GM12878 (cell line): ENCODE data around the gene MND1. TPM values are rescaled to one million over a fixed set of nuclear protein-coding genes. Genes with fewer than 3 reads are reported as not detected.
"Not testable (repeated sequence)": the region's sequence is repeated elsewhere in the genome, so short reads cannot be mapped to it uniquely, and the experiment has no call there.

Experiments used
- ATAC-seq: fragments of 200-7000 bp; cut with Tn5 transposase; 3 replicates; pipeline ENCODE4 v1.9.1; 2020; ENCODE audit warnings: mild to moderate bottlenecking, moderate library complexity
- BruUV-seq: library from RNA; stranded (reverse); fragments of 400-500 nt; replicated peaks from 2 replicates; lab custom pipeline; 2021; lab: Mats Ljungman, UMichigan
- CTCF ChIA-PET: fragments of 300-600 bp; sonication (Branson Sonifier 250); formaldehyde crosslinking; extraction: SDS; loops from one replicate; lab custom pipeline; 2021; ENCODE audit warnings: inconsistent platforms; lab: Yijun Ruan, JAX
- POLR2A ChIA-PET: fragments of 350-600 bp; formaldehyde crosslinking; extraction: SDS; loops from one replicate; lab custom pipeline; 2021; ENCODE audit warnings: inconsistent platforms; lab: Charles Lee
- RAD21 ChIA-PET: fragments of 300-600 bp; sonication (Branson Sonifier 250); formaldehyde crosslinking; loops from one replicate; lab custom pipeline; 2023; ENCODE audit warnings: antibody characterized with exemption; ENCODE audit not compliant: unreplicated experiment; lab: Charles Lee
- SMC1A ChIA-PET: fragments of 300-600 bp; sonication (Branson Sonifier 250); formaldehyde crosslinking; loops from one replicate; lab custom pipeline; 2023; ENCODE audit not compliant: unreplicated experiment, uncharacterized antibody; lab: Charles Lee
- DNase-seq: peaks from one replicate; pipeline ENCODE4 v3.0.0-alpha.2; 2011; ENCODE audit warnings: low read depth, low spot score
- FAIRE-seq: peaks from 3 replicates; lab custom pipeline; 2011; peaks lifted over from hg19 to GRCh38; lab: Jason Lieb, UNC
- H2AFZ ChIP-seq: 2 replicates; pipeline ENCODE4 v1.6.0; 2011; ENCODE audit warnings: low read depth, low read length, control low read depth; ENCODE audit not compliant: control insufficient read depth
- H3K27ac ChIP-seq: 2 replicates; pipeline ENCODE4 v1.5.1; 2011; ENCODE audit warnings: control low read depth; ENCODE audit not compliant: control insufficient read depth, insufficient read depth
- H3K27me3 ChIP-seq, 2 experiments: replicated peaks in 1 of 2; 2 replicates each; pipeline versions ENCODE4 v1.6.0 to v1.6.1; 2011; ENCODE audit warnings: low read length in 1 of 2; ENCODE audit not compliant: control insufficient read depth in 2 of 2, insufficient read depth in 2 of 2
- H3K36me3 ChIP-seq, 2 experiments: 2 replicates each; pipeline ENCODE4 v1.5.1; 2011; ENCODE audit warnings: low read length in 1 of 2; ENCODE audit not compliant: control insufficient read depth in 2 of 2, insufficient read depth in 2 of 2
- H3K4me1 ChIP-seq: 2 replicates; pipeline ENCODE4 v1.6.1; 2011; ENCODE audit warnings: mild to moderate bottlenecking, low read length, moderate library complexity, mixed read lengths; ENCODE audit not compliant: control insufficient read depth, insufficient read depth
- H3K4me2 ChIP-seq: 2 replicates; pipeline ENCODE4 v1.6.0; 2011; ENCODE audit warnings: control low read depth; ENCODE audit not compliant: control insufficient read depth, insufficient read depth
- H3K4me3 ChIP-seq: fragments of 200-600 bp; sonication (generic); 2 replicates; pipeline ENCODE4 v1.5.1; 2016
- H3K79me2 ChIP-seq: 2 replicates; pipeline ENCODE4 v1.6.0; 2011; ENCODE audit warnings: low read length; ENCODE audit not compliant: control insufficient read depth, insufficient read depth
- H3K9ac ChIP-seq: 2 replicates; pipeline ENCODE4 v1.8.0; 2011; ENCODE audit warnings: low read length, control low read depth, mixed read lengths; ENCODE audit not compliant: control insufficient read depth, insufficient read depth
- H3K9me3 ChIP-seq: replicated peaks from 3 replicates; pipeline ENCODE4 v1.5.1; 2011; ENCODE audit warnings: mild to moderate bottlenecking, low read length; ENCODE audit not compliant: control insufficient read depth, insufficient read depth
- H4K20me1 ChIP-seq: 2 replicates; pipeline ENCODE4 v1.6.0; 2011; ENCODE audit not compliant: control insufficient read depth, insufficient read depth
- MEF2B ChIP-seq: fragments of 450-650 bp; IDR thresholded peaks from 2 replicates; pipeline ENCODE4 v1.6.1; 2018; ENCODE audit warnings: mild to moderate bottlenecking, moderate library complexity; ENCODE audit not compliant: partially characterized antibody, poor library complexity, severe bottlenecking
- POLR2AphosphoS5 ChIP-seq: IDR thresholded peaks from 2 replicates; pipeline ENCODE4 v1.6.1; 2011; ENCODE audit warnings: mild to moderate bottlenecking, low read length, inconsistent platforms
- SUPT20H ChIP-seq: IDR thresholded peaks from 2 replicates; pipeline ENCODE4 v1.6.1; 2011; ENCODE audit warnings: low read depth, mild to moderate bottlenecking, low read length, moderate library complexity, borderline replicate concordance; ENCODE audit not compliant: control insufficient read depth
- ZBED1 ChIP-seq: IDR thresholded peaks from 2 replicates; pipeline ENCODE4 v1.6.1; 2016; ENCODE audit warnings: borderline replicate concordance
- ZBTB33 ChIP-seq: fragments of 450-650 bp; IDR thresholded peaks from 2 replicates; pipeline ENCODE4 v1.6.1; 2017; ENCODE audit warnings: mild to moderate bottlenecking
- ZNF24 ChIP-seq: fragments of 450-650 bp; IDR thresholded peaks from 2 replicates; pipeline ENCODE4 v1.6.1; 2017; ENCODE audit warnings: antibody characterized with exemption, mild to moderate bottlenecking
- WGBS: methylation state at CpG from one replicate; pipeline ENCODE4 v1.1.6; 2016; ENCODE audit warnings: low lambda C conversion rate; ENCODE audit not compliant: insufficient replicate concordance, insufficient coverage; ENCODE audit errors: missing lambda C conversion rate; 5-methylcytosine and 5-hydroxymethylcytosine counted together
- in situ Hi-C: fragments of 300-500 bp; cut with MboI; formaldehyde crosslinking; loops from 9 replicates; pipeline ENCODE4 v1.14.3; 2018; ENCODE audit warnings: mixed read lengths
- intact Hi-C: fragments of 100-400 bp; cut with micrococcal nuclease; formaldehyde crosslinking; loops from one replicate; pipeline ENCODE4 v1.14.2; 2022; ENCODE audit not compliant: unreplicated experiment
- polyA plus RNA-seq, 11 experiments: library from polyadenylated mRNA; depleted of rRNA in 4 of 11; unstranded in 6 of 11; stranded (reverse) in 5 of 11; fragments of >200 nt; fragmentation: Nextera tagmentation in 4 of 11; fragmentation: Illumina TruSeq in 1 of 11; extraction: Ambion mirVana in 4 of 11; extraction: Trizol in 1 of 11; gene quantifications; 1 replicate in 1 of 11; 2 replicates in 10 of 11; pipeline versions ENCODE4 v1.2.1 to v1.2.3, GENCODE V29; 2011 to 2016; ENCODE audit warnings: inconsistent platforms in 2 of 11, missing spikeins in 2 of 11, low read depth in 1 of 11
- total RNA-seq, 4 experiments: library from RNA; depleted of rRNA in 3 of 4; stranded (reverse); fragments of >200 nt in 3 of 4; fragmentation: Illumina TruSeq in 1 of 4; extraction: Trizol in 1 of 4; gene quantifications; 2 replicates each; pipeline versions ENCODE4 v1.2.1 to v1.2.3, GENCODE V29; 2013 to 2021

MND1 gene
- total and polyA plus RNA-seq, 10 of the 15 experiments (the other 5 are each of a cell fraction or from before 2014, with no cell fraction given), result 17.7 to 58.1 (median 47.3) TPM

GRCh38 chr4:153450544-153450917 is 106.0 kb downstream of the MND1 start (continued):
- TF ChIP-seq POLR2AphosphoS5 (no peak), ZNF24 (no peak), ZBED1 (no peak), MEF2B (no peak), SUPT20H (no peak), ZBTB33 (no peak)

GRCh38 chr4:153451145-153451544 is 106.7 kb downstream of the MND1 start:
- H3K9ac ChIP-seq, ATAC-seq, FAIRE-seq, H3K4me3 ChIP-seq, in situ Hi-C loops, intact Hi-C loops, H2AFZ ChIP-seq, H3K4me1 ChIP-seq, DNase-seq, H4K20me1 ChIP-seq, H3K27me3 ChIP-seq, BruUV-seq, H3K36me3 ChIP-seq, H3K4me2 ChIP-seq, H3K79me2 ChIP-seq, RAD21 ChIA-PET, H3K27ac ChIP-seq, H3K9me3 ChIP-seq: not testable (repeated sequence)
- SMC1A ChIA-PET, result interaction anchor here (0.8 kb wide), 1 partner anchor 18 kb away, joined by 4 read pairs; no protein-coding TSS in a partner anchor
- CTCF ChIA-PET, result interaction anchor here (0.7 kb wide), 1 partner anchor 46 kb away, joined by 3 read pairs; no protein-coding TSS in a partner anchor
- POLR2A ChIA-PET, result interaction anchor here (1.1 kb wide), 1 partner anchor 13 kb away, joined by 4 read pairs; no protein-coding TSS in a partner anchor
- 98% methylated on average over 13 of the region's 13 CpGs for WGBS
